Memory B cell (primary cell): ENCODE measurements around the gene AGBL4.
"Not testable (repeated sequence)": the region's sequence is repeated elsewhere in the genome, so short reads cannot be mapped to it uniquely, and the experiment has no call there.

Experiments used
- ATAC-seq: fragments of 150-1000 bp; cut with Tn5 transposase; 2 replicates; pipeline ENCODE4 v1.10.0; 2021; ENCODE audit warnings: low read depth, mild to moderate bottlenecking, moderate library complexity
- DNase-seq, 2 donors: peaks; one replicate each; pipeline ENCODE4 v3.0.0; 2022; ENCODE audit warnings: low spot score in 2 of 2
- H3K27ac Mint-ChIP-seq: one replicate; pipeline ENCODE4 v1.8.0; 2022; ENCODE audit warnings: mild to moderate bottlenecking, moderate library complexity, mixed read lengths
- H3K27me3 Mint-ChIP-seq: one replicate; pipeline ENCODE4 v1.8.0; 2022; ENCODE audit warnings: mixed read lengths
- H3K36me3 Mint-ChIP-seq: one replicate; pipeline ENCODE4 v1.8.0; 2022; ENCODE audit warnings: mild to moderate bottlenecking, mixed read lengths
- H3K4me1 Mint-ChIP-seq: one replicate; pipeline ENCODE4 v1.8.0; 2022; ENCODE audit warnings: mixed read lengths
- H3K4me3 Mint-ChIP-seq: one replicate; pipeline ENCODE4 v1.8.0; 2022; ENCODE audit warnings: mild to moderate bottlenecking, moderate library complexity, mixed read lengths
- H3K9me3 Mint-ChIP-seq: one replicate; pipeline ENCODE4 v1.8.0; 2022; ENCODE audit warnings: mixed read lengths

The AGBL4 gene

DNA sequence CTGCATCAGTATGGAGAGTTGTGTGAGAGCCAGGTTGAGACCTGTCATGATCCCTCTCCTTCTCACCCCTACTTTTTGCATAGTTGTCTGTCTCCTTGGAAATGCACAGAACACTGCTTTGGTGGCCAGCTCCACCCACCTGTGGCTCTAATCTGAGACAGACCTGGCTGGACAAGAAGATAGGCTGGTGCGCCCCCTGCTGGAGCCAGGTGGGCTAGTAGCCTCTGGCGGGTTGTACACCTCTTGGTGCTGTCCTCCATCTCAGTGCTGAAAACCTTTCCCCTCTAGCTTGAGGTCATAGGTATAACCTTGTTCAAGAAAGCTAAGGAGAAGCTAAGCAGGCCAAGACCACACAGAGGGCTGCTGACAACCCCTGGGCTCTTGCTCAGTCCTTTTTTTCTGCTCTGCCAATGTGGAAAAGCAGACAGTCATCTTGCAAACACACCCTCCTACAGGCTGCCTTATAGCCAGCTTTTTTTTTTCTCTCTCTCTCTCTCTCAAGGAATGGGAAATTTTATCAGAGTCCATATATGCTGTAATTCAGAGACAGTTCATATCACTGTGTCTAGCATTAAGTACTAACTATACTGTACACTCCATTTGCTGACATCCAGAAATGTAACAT is 1492.9 kb downstream of the AGBL4 start:
- Mint-ChIP-seq H3K9me3 (no peaks in the 10 kb centered on the region), H3K4me3 (no peak overlapping the region), H3K27me3 (peaks cover 23% of the 10 kb centered on the region), H3K27ac (no peak overlapping the region), H3K4me1 (no peaks in the 10 kb centered on the region), H3K36me3 (no peaks in the 10 kb centered on the region)
- ATAC-seq, result no peak
- DNase-seq, result peak; percentile 2 to 16

DNA sequence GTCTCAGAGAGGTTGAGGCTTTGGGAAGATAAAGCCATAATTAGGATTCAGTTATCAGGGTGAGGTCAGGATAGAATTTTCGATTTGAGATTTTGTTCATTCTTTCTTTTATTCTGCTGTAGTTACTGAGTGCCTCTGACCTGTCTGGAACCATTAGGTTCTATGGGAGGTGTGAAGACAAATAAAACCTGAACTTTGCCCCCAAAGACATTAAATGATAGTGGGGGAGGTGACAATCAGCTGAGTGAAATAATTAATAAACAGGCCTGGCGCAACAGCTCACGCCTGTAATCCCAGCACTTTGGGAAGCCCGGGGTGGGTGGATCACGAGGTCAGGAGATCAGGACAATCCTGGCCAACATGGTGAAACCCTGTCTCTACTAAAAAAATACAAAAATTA is 1496.7 kb downstream of the AGBL4 start:
- no peaks in the 10 kb centered on the region for H3K36me3 Mint-ChIP-seq
- H3K9me3 Mint-ChIP-seq, result no peaks in the 10 kb centered on the region
- ATAC-seq, result no peak
- H3K27ac Mint-ChIP-seq, result no peak overlapping the region
- peaks cover 13% of the 10 kb centered on the region for H3K27me3 Mint-ChIP-seq
- H3K4me1 Mint-ChIP-seq, result no peaks in the 10 kb centered on the region
- H3K4me3 Mint-ChIP-seq, result no peak overlapping the region
- DNase-seq, result no peak

DNA sequence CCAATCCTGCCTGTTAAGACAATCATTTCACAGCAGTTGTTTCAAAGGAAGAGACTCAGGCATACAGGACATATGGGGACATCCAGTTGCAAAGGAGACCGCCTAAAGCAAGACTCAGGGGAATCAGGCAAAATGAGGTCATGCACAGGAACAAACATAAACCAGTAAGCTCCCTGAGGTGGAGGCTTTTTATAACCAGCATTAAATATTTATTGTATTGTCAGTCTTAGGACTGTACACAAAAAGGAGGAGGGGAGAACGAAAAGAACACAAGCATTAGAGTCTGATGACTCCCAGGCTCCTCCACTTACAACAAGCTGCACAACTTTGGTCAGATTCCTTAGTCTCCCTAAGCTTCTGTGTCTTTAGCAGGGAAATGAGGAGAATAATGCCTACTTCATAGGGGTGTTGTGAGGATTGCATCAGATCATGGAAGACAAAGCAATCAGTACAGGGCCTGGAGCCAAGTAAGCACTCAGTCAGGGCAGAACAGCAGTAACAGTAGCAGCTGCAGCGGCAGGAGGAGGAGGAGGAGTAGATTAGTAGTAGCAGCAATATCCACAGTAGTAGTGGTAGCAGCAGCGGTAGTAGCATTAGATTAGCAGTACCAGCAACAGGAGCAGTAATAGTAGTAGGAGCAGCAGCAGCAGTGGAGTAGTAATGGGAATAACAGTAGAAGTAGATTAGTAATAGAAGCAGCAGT is 1497.6 kb downstream of the AGBL4 start:
- no peak overlapping the region for H3K27ac Mint-ChIP-seq
- H3K9me3 Mint-ChIP-seq, result no peaks in the 10 kb centered on the region
- H3K4me1 Mint-ChIP-seq, result no peaks in the 10 kb centered on the region
- DNase-seq (no peak), ATAC-seq (no peak)
- peaks cover 13% of the 10 kb centered on the region for H3K27me3 Mint-ChIP-seq
- no peak overlapping the region for H3K4me3 Mint-ChIP-seq
- H3K36me3 Mint-ChIP-seq, result no peaks in the 10 kb centered on the region

DNA sequence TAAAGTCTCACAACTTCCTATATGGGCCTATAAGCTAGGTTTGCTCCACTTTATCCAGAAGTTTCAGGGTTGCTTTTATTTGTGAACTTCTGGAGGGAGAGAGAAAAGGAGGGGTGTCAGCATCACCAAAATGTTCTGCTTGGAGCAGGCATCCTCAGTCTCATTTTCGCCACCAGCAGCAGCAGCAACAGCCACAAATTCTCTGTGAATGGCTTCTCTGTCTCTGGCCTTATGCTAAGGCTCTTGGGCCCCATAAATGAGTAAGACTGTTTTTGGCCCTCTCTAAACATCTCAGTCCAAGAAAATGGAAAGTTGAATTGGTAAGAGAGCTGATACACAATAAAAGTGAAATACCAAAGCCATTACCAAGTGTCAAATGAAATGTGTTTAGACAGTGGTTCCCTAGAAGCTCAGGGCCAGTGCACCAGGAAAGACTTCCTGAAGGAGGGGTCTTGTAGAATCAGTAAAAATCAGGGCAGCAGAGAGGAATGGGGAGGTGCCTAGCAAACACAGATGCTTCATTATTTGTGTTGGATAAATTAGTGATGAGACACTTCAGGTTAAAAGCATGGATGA is 1498.8 kb downstream of the AGBL4 start:
- Mint-ChIP-seq H3K9me3 (no peaks in the 10 kb centered on the region), H3K36me3 (no peaks in the 10 kb centered on the region), H3K4me1 (no peaks in the 10 kb centered on the region), H3K27me3 (peaks cover 15% of the 10 kb centered on the region), H3K4me3 (no peak overlapping the region), H3K27ac (no peak overlapping the region)
- DNase-seq (no peak), ATAC-seq (no peak)

DNA sequence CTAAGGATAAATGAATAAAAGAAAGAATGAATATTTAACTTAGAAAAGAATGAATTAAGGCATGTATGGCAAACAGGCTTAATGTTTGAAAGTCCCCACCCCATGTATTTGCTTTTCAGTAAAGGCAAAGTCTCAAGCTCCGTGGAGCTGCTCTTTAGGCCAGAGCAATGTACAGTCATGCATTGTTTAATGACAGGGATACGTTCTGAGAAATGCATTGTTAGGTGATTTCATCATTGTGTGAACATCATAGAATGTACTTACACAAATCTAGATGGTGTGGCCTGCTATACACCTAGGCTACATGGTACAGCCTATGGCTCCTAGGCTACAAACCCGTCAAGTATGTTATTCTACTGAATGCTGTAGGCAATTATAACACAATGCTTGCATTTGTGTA is 1500.2 kb downstream of the AGBL4 start:
- Mint-ChIP-seq H3K27ac (no peak overlapping the region), H3K27me3 (peaks cover 15% of the 10 kb centered on the region), H3K9me3 (no peaks in the 10 kb centered on the region), H3K4me3 (no peak overlapping the region), H3K36me3 (no peaks in the 10 kb centered on the region), H3K4me1 (no peaks in the 10 kb centered on the region)
- ATAC-seq (no peak), DNase-seq (no peak)

DNA sequence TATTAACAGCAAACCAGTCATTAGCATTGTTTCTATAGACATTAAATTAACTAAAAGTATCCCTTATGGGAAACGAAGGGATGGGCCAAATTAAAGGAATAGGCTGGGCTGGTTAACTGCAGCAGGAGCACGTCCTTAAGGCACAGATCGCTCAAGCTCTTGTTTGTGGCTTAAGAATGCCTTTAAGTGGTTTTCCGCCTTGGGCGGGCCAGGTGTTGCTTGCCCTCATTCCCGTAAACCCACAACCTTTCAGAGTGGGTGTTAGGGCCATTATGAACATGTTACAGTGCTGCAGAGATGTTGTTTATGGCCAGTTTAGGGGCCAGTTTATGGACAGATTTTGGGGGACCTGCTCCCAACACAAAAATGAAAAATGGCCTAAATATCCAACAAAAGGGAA is 1503.9 kb downstream of the AGBL4 start:
- H3K27me3 Mint-ChIP-seq, H3K4me1 Mint-ChIP-seq, DNase-seq, H3K36me3 Mint-ChIP-seq, H3K9me3 Mint-ChIP-seq, H3K4me3 Mint-ChIP-seq, ATAC-seq, H3K27ac Mint-ChIP-seq: not testable (repeated sequence)

DNA sequence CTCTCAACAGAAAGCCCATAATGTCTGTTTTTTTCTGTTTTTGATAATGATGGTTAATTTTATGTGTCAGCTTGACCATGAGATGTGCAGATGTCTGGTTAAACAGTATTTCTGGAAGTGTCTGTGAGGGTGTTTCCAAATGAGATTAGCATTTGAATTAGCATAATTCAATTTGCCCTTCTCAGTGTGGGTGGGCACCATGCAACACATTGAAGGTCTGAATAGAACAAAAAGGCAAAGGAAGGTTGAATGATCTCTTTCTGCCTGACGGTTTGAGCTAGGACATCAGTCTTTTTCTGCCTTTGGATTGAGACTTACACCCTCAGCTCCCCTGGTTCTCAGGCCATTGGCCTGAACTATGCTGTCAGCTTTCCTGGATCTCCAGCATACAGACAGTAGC is 1516.9 kb downstream of the AGBL4 start:
- H3K27ac Mint-ChIP-seq, result no peak overlapping the region
- peaks cover 9% of the 10 kb centered on the region for H3K27me3 Mint-ChIP-seq
- no peak for DNase-seq
- ATAC-seq, result no peak
- no peaks in the 10 kb centered on the region for H3K36me3 Mint-ChIP-seq
- no peak overlapping the region for H3K4me3 Mint-ChIP-seq
- H3K9me3 Mint-ChIP-seq, result peaks cover 1% of the 10 kb centered on the region
- H3K4me1 Mint-ChIP-seq, result no peaks in the 10 kb centered on the region

DNA sequence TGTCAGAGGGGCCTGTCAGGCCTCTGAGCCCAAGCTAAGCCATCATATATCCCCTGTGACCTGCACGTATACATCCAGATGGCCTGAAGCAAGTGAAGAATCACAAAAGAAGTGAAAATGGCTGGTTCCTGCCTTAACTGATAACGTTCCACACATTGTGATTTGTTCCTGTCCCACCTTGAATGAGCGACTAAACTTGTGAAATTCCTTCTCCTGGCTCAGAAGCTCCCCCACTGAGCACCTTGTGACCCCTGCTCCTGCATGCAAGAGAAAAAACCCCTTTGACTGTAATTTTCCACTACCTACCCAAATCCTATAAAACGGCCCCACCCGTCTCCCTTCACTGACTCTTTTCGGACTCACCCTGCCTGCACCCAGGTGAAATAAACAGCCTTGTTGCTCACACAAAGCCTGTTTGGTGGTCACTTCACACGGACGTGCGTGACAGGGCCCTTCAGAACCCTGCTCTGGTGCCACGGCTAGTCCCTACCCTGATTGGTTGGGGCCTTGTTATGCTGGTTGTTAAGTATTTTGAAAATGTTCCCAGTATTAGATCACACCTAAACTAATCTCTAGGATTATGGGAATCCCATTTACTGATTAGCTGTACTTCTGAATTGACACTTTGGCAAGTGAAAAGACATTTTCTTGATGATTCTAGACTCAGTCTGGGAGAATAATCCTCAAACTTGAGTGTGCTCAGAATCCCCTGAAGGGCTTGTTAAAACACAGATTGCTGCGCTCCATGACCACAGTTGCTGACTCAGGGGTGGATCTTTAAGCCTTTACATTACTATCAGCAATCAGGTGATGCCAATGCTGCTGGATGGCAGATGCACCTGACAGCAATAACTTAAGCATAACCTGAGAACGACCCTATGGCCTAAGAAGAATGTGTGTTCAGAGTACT is 1523.0 kb downstream of the AGBL4 start:
- DNase-seq (no peak), ATAC-seq (no peak)
- Mint-ChIP-seq H3K27me3 (peaks cover 3% of the 10 kb centered on the region), H3K4me1 (peaks cover 6% of the 10 kb centered on the region), H3K36me3 (no peaks in the 10 kb centered on the region), H3K9me3 (no peaks in the 10 kb centered on the region), H3K4me3 (no peak overlapping the region), H3K27ac (no peak overlapping the region)

DNA sequence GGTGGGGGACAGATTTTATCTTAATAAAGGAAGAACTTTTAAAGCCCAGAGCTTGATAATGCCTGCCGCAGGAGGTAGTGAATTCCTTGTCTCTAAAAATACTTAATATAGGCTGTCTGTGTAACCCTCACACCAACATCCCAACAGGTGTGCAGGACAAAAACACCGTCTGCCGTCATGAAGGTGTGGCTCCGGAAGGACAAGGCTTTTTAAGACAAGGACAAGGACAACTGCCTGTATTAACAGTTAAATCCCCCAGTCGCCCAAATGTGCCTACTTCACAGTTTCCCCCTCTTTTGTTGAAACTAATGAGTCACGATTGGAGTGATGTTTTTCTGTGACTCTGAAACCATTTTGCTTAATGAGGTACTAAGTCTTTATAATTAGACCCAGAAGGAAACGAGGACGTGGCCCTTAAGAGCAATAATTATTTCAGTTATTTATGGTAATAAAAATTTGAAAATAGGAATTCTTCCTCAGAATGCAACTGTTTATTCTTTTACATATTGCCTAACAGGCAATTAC is 1524.5 kb downstream of the AGBL4 start:
- Mint-ChIP-seq H3K27me3 (peaks cover 6% of the 10 kb centered on the region), H3K4me3 (no peak overlapping the region)
- ATAC-seq, result no peak

DNA sequence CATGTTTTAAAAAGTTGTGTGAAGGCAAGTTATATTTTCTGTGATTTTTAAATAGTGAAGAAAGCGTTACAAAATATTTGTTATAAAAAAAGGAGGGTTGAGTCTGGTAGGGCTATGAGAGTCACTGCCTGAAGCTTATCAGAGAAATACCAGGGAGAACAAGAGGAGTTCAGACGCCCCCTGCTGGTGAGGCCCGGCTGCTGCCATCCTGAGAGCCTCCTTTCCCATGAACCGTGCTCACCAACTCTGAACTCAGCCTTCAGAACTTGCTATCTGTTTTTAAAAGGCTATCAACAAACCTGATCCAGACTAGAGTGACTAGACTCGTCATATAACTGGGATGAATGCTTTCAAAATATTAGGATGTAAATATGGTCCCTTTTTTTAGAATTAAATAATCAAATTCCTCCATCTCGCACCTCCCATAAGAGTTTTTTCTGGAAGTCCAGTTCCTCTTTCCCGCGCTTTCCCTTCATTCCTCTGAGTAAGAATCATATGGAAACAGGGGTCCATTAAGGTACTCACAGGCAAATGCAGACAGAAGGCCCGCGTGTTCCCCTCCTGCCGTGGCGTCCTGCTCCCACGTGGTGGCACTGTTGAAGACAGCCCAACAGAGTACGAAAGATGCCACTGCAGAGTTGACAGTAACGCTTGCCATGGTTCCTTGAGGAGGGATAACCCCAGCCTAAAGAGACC is 1525.5 kb downstream of the AGBL4 start:
- peak; percentile 87 for ATAC-seq
- H3K27ac Mint-ChIP-seq, result no peak overlapping the region
- no peaks in the 10 kb centered on the region for H3K36me3 Mint-ChIP-seq
- peaks cover 6% of the 10 kb centered on the region for H3K4me1 Mint-ChIP-seq
- peak overlapping the region; percentile 30 for H3K4me3 Mint-ChIP-seq
- no peaks in the 10 kb centered on the region for H3K9me3 Mint-ChIP-seq
- peaks cover 9% of the 10 kb centered on the region for H3K27me3 Mint-ChIP-seq
- peak; percentile 58 to 59 for DNase-seq

More for the DNA sequence above, 1524.5 kb downstream of the AGBL4 start:
- DNase-seq, result no peak
- H3K9me3 Mint-ChIP-seq, result no peaks in the 10 kb centered on the region
- no peaks in the 10 kb centered on the region for H3K36me3 Mint-ChIP-seq
- H3K4me1 Mint-ChIP-seq, result peaks cover 6% of the 10 kb centered on the region
- H3K27ac Mint-ChIP-seq, result no peak overlapping the region

DNA sequence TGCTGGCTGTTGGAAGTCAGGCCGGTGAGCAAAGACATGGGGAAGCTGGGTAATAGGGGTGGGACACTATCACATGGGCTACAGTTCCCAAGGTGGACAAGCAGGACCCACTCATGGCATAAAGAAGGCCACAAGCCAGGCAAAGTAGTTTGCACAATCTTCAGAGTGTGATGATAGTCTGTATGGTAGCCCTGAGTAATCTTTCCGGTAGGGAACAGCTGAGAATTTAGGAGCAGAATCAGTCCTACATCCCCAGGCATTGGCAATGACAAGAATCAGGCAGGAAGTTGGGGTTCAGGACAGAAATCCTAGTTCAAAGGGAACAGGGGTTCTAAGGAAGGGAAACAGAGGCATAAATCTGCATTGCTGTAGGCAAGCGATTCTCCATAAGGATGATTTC is 1527.8 kb downstream of the AGBL4 start:
- DNase-seq, result no peak

DNA sequence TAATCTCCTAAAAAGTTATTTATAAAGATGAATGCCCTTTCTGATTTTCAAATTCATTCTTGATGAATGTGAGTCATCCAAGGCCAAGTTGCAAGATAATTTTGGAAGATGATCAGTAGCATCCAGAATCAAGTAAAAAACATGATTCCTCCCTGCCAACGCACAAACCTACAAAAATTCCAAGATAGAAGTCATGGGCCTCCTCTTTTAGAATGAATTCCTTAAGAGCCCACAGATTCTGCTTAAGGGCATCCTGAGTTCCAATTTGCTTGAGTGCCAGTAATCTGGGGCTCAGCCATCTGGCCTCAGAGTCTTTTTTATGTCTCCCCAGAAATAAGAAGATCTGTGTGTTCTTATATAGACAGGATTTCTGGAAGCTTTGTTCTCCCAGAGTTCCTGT is 1528.6 kb downstream of the AGBL4 start:
- no peaks in the 10 kb centered on the region for H3K36me3 Mint-ChIP-seq
- no peaks in the 10 kb centered on the region for H3K9me3 Mint-ChIP-seq
- peaks cover 6% of the 10 kb centered on the region for H3K4me1 Mint-ChIP-seq

More for the DNA sequence above, 1527.8 kb downstream of the AGBL4 start:
- H3K27me3 Mint-ChIP-seq, result peaks cover 13% of the 10 kb centered on the region
- H3K36me3 Mint-ChIP-seq, result no peaks in the 10 kb centered on the region
- ATAC-seq, result no peak
- no peak overlapping the region for H3K27ac Mint-ChIP-seq
- H3K4me1 Mint-ChIP-seq, result peaks cover 6% of the 10 kb centered on the region
- H3K9me3 Mint-ChIP-seq, result no peaks in the 10 kb centered on the region
- no peak overlapping the region for H3K4me3 Mint-ChIP-seq

DNA sequence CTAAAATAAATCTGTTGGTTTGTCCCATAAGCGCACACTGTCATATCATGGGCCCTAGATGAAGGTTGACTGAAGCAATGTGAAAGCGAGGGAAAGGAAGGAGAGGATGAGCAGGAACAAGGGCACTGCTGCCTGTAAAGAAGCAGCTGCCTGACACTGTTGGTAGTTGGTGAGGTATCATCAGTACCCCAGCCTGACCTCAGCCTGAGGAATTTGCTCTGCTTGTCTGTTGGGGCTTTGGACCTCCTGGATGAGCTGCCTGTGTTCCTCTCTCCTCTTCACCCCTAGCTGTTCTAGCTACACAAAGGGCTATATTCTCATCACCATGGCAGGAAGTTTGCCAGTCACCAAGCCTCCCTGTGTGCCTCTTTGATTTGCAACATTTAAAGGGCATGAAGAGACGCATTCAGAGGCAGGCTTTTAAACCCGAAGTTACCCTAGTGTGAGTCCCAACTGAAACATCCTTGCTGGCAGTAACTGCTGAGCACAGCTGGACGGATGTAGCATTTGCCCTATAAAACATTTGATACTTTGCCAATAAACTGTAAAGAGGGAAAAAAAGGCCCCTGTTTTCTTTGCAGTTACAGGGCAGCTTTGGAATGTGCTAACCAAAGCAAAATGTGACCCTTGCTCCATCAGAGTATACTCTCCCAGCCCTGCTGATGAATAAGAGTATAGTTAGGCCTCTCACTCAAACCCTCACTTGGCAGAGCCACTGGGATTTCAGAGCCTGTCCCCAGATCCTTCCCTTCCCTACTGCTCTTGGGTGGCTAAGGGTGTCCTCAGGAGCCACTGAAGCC is 1529.6 kb downstream of the AGBL4 start:
- no peak overlapping the region for H3K27ac Mint-ChIP-seq
- no peak for DNase-seq

More for the DNA sequence above, 1528.6 kb downstream of the AGBL4 start:
- no peak for DNase-seq
- H3K4me3 Mint-ChIP-seq, result no peak overlapping the region
- no peak overlapping the region for H3K27ac Mint-ChIP-seq
- ATAC-seq, result no peak
- peaks cover 17% of the 10 kb centered on the region for H3K27me3 Mint-ChIP-seq

More for the DNA sequence above, 1529.6 kb downstream of the AGBL4 start:
- Mint-ChIP-seq H3K4me1 (peaks cover 6% of the 10 kb centered on the region), H3K36me3 (no peaks in the 10 kb centered on the region), H3K9me3 (no peaks in the 10 kb centered on the region), H3K27me3 (peaks cover 17% of the 10 kb centered on the region), H3K4me3 (no peak overlapping the region)
- no peak for ATAC-seq
